HT-29 (cell line): Measurements from ENCODE around the gene PIK3AP1. TPM values are rescaled to one million over a fixed set of nuclear protein-coding genes. Genes with fewer than 3 reads are reported as not detected.

ENCODE experiments used
- DNase-seq: peaks from one replicate; pipeline ENCODE4 v3.0.0-alpha.2; 2015; ENCODE audit warnings: low spot score
- total RNA-seq: library from RNA; depleted of rRNA; stranded (reverse); fragments of >200 nt; shearing (Covaris generic); gene quantifications from 2 replicates; pipeline ENCODE4 v1.2.3, GENCODE V29; 2014

PIK3AP1 gene
- total RNA-seq, 1 experiment from 2014 or later = 12.8 TPM

GRCh38 chr10:96642973-96643372 lies 77.3 kb downstream of the PIK3AP1 start:
- peak; percentile 79 for DNase-seq

GRCh38 chr10:96642530-96642929 lies 77.8 kb downstream of the PIK3AP1 start:
- no peak for DNase-seq

GRCh38 chr10:96641396-96642295 lies 78.7 kb downstream of the PIK3AP1 start:
- no peak for DNase-seq

GRCh38 chr10:96639899-96640298 lies 80.4 kb downstream of the PIK3AP1 start:
- no peak for DNase-seq

GRCh38 chr10:96638696-96639095 lies 81.6 kb downstream of the PIK3AP1 start:
- DNase-seq = no peak

- DNase-seq = no peak
Observed at GRCh38 chr10:96638120-96638519, 82.2 kb downstream of the PIK3AP1 start.

- DNase-seq = no peak
Observed at GRCh38 chr10:96637709-96638108, 82.6 kb downstream of the PIK3AP1 start.

GRCh38 chr10:96636551-96636950 lies 83.8 kb downstream of the PIK3AP1 start:
- DNase-seq = no peak

GRCh38 chr10:96632974-96633710 lies 87.2 kb downstream of the PIK3AP1 start:
- DNase-seq = peak; percentile 78

- no peak for DNase-seq
Observed at GRCh38 chr10:96627292-96627691, 93.0 kb downstream of the PIK3AP1 start.

GRCh38 chr10:96626795-96627194 lies 93.5 kb downstream of the PIK3AP1 start:
- peak; percentile 31 for DNase-seq

GRCh38 chr10:96625173-96625572 lies 95.1 kb downstream of the PIK3AP1 start:
- DNase-seq = no peak

GRCh38 chr10:96622013-96622787 lies 98.1 kb downstream of the PIK3AP1 start:
- DNase-seq = no peak

- DNase-seq = no peak
Observed at GRCh38 chr10:96619796-96620773, 100.2 kb downstream of the PIK3AP1 start.

- no peak for DNase-seq
Observed at GRCh38 chr10:96619120-96619519, 101.2 kb downstream of the PIK3AP1 start.

- DNase-seq = no peak
Observed at GRCh38 chr10:96618653-96619052, 101.7 kb downstream of the PIK3AP1 start.

GRCh38 chr10:96616961-96617360 lies 103.4 kb downstream of the PIK3AP1 start:
- DNase-seq = no peak

GRCh38 chr10:96614515-96614914 lies 105.8 kb downstream of the PIK3AP1 start:
- DNase-seq = peak; percentile 49

- no peak for DNase-seq
Observed at GRCh38 chr10:96613576-96613975, 106.7 kb downstream of the PIK3AP1 start.

- DNase-seq = no peak
Observed at GRCh38 chr10:96612055-96612830, 108.1 kb downstream of the PIK3AP1 start.
